B cell (primary cell): ENCODE results near the gene MFRP. TPM values are rescaled to one million over a fixed set of nuclear protein-coding genes. Genes with fewer than 3 reads are reported as not detected.

Source experiments
- ATAC-seq: fragments of 200-7000 bp; cut with Tn5 transposase; one replicate; pipeline ENCODE4 v1.10.0; 2021; ENCODE audit warnings: low read depth, mild to moderate bottlenecking, moderate number of reproducible peaks, moderate library complexity
- CTCF ChIA-PET: fragments of 350-600 bp; sonication (Branson Sonifier 250); formaldehyde crosslinking; loops from one replicate; lab custom pipeline; 2021; ENCODE audit warnings: antibody characterized with exemption, inconsistent platforms; lab: Charles Lee
- POLR2A ChIA-PET: fragments of 350-600 bp; sonication (Branson Sonifier 250); formaldehyde crosslinking; loops from one replicate; lab custom pipeline; 2021; ENCODE audit warnings: antibody characterized with exemption; lab: Charles Lee
- DNase-seq: peaks from one replicate; pipeline ENCODE4 v3.0.0; 2013
- H2AFZ ChIP-seq: 2 replicates; pipeline ENCODE4 v1.6.1; 2012; ENCODE audit warnings: mild to moderate bottlenecking, low read depth, low read length; ENCODE audit not compliant: insufficient read depth, poor library complexity, severe bottlenecking
- H3K27ac ChIP-seq, 2 donors: 1 replicate in 1 of 2; 2 replicates in 1 of 2; pipeline ENCODE4 v1.5.1; 2012 to 2013; ENCODE audit warnings: low read length in 2 of 2, mild to moderate bottlenecking in 2 of 2, moderate library complexity in 1 of 2
- H3K27me3 ChIP-seq, 4 experiments: fragments of 200-600 bp in 1 of 4; sonication (generic) in 1 of 4; replicated peaks in 1 of 4; 1 replicate in 2 of 4; 2 replicates in 2 of 4; pipeline versions ENCODE4 v1.6.1 to v1.7.0; 2013 to 2016; ENCODE audit warnings: low read length in 3 of 4, mild to moderate bottlenecking in 2 of 4, mixed read lengths in 1 of 4, moderate library complexity in 1 of 4; ENCODE audit not compliant: insufficient read depth in 4 of 4, control insufficient read depth in 3 of 4; ENCODE audit errors: control extremely low read depth in 1 of 4
- H3K36me3 ChIP-seq, 2 experiments: replicated peaks in 1 of 2; 1 replicate in 1 of 2; 2 replicates in 1 of 2; pipeline versions ENCODE4 v1.6.1 to v1.7.1; 2013; ENCODE audit warnings: low read length in 1 of 2; ENCODE audit not compliant: insufficient read depth in 2 of 2, control insufficient read depth in 1 of 2; ENCODE audit errors: control extremely low read depth in 1 of 2, extremely low read depth in 1 of 2
- H3K4me1 ChIP-seq, 2 donors: fragments of 200-600 bp in 1 of 2; sonication (generic) in 1 of 2; 1 replicate in 1 of 2; 2 replicates in 1 of 2; pipeline versions ENCODE4 v1.5.1 to v1.6.1; 2013 to 2017; ENCODE audit warnings: low read length in 2 of 2; ENCODE audit not compliant: control insufficient read depth in 2 of 2, insufficient read depth in 2 of 2
- H3K4me2 ChIP-seq: replicated peaks from 2 replicates; pipeline ENCODE3; 2012; ENCODE audit warnings: mild to moderate bottlenecking, low read depth, low read length; ENCODE audit not compliant: poor library complexity, severe bottlenecking
- H3K4me3 ChIP-seq, 5 experiments: fragments of 200-600 bp in 1 of 5; sonication (generic) in 1 of 5; 1 replicate in 3 of 5; 2 replicates in 2 of 5; pipeline versions ENCODE4 v1.5.1 to v1.7.0; 2011 to 2016; ENCODE audit warnings: low read length in 4 of 5, mild to moderate bottlenecking in 4 of 5, low read depth in 2 of 5, control low read depth in 1 of 5, moderate library complexity in 1 of 5; ENCODE audit not compliant: insufficient read depth in 1 of 5; ENCODE audit errors: control extremely low read depth in 1 of 5, extremely low read depth in 1 of 5
- H3K79me2 ChIP-seq: fragments of 200-600 bp; sonication (generic); one replicate; pipeline ENCODE4 v1.6.0; 2016; ENCODE audit warnings: low read length; ENCODE audit not compliant: control insufficient read depth, insufficient read depth
- H3K9ac ChIP-seq: fragments of 200-600 bp; sonication (generic); 2 replicates; pipeline ENCODE4 v1.6.1; 2017; ENCODE audit warnings: mild to moderate bottlenecking, low read length, moderate library complexity
- H3K9me3 ChIP-seq, 3 donors: one replicate each; pipeline versions ENCODE4 v1.6.1 to v1.7.1; 2013; ENCODE audit warnings: low read length in 2 of 3; ENCODE audit not compliant: control insufficient read depth in 2 of 3, insufficient read depth in 1 of 3; ENCODE audit errors: control extremely low read depth in 1 of 3
- H4K20me1 ChIP-seq: 2 replicates; pipeline ENCODE4 v1.6.0; 2012; ENCODE audit warnings: mild to moderate bottlenecking, low read length; ENCODE audit not compliant: insufficient read depth, control insufficient read depth, poor library complexity, severe bottlenecking
- H3K27ac Mint-ChIP-seq: one replicate; pipeline ENCODE4 v1.8.0; 2021; ENCODE audit warnings: mixed read lengths
- H3K27me3 Mint-ChIP-seq: one replicate; pipeline ENCODE4 v1.8.0; 2021; ENCODE audit warnings: mixed read lengths
- H3K4me1 Mint-ChIP-seq: one replicate; pipeline ENCODE4 v1.8.0; 2021; ENCODE audit warnings: mixed read lengths
- H3K4me3 Mint-ChIP-seq: one replicate; pipeline ENCODE4 v1.8.0; 2021; ENCODE audit warnings: mixed read lengths
- H3K9me3 Mint-ChIP-seq: one replicate; pipeline ENCODE4 v1.8.0; 2022; ENCODE audit warnings: mixed read lengths; ENCODE audit not compliant: insufficient read depth
- EZH2 ChIP-seq: IDR thresholded peaks from 2 replicates; pipeline ENCODE4 v1.6.1; 2012; ENCODE audit warnings: borderline replicate concordance, low read depth, mild to moderate bottlenecking, moderate library complexity, low read length; ENCODE audit not compliant: insufficient read depth, poor library complexity, severe bottlenecking
- WGBS: methylation state at CpG from one replicate; pipeline ENCODE4 v1.1.5; 2013; ENCODE audit warnings: missing lambda C conversion rate; ENCODE audit not compliant: insufficient coverage; 5-methylcytosine and 5-hydroxymethylcytosine counted together
- intact Hi-C: fragments of 100-400 bp; cut with micrococcal nuclease; formaldehyde crosslinking; loops from one replicate; pipeline ENCODE4 v1.10.0; 2022
- polyA plus RNA-seq: library from polyadenylated mRNA; depleted of rRNA; stranded (reverse); fragments of >200 nt; gene quantifications from 2 replicates; pipeline ENCODE4 v1.2.3, GENCODE V29; 2012
- total RNA-seq, 2 donors: library from RNA; stranded (reverse); fragments of 120-200 nt in 1 of 2; gene quantifications; 1 replicate in 1 of 2; 2 replicates in 1 of 2; pipeline versions ENCODE4 v1.2.3 to v1.2.4, GENCODE V29; 2013 to 2022
- TF ChIP-seq, protein P1 (sequence below): fragments of 200-600 bp; IDR thresholded peaks from one replicate; pipeline ENCODE4 v1.8.0; 2022; ENCODE audit warnings: antibody characterized with exemption, mild to moderate bottlenecking

MFRP gene
- total and polyA plus RNA-seq, 2 donors (not counting 1 experiment from before 2014, with no cell fraction given), result not detected

DNA sequence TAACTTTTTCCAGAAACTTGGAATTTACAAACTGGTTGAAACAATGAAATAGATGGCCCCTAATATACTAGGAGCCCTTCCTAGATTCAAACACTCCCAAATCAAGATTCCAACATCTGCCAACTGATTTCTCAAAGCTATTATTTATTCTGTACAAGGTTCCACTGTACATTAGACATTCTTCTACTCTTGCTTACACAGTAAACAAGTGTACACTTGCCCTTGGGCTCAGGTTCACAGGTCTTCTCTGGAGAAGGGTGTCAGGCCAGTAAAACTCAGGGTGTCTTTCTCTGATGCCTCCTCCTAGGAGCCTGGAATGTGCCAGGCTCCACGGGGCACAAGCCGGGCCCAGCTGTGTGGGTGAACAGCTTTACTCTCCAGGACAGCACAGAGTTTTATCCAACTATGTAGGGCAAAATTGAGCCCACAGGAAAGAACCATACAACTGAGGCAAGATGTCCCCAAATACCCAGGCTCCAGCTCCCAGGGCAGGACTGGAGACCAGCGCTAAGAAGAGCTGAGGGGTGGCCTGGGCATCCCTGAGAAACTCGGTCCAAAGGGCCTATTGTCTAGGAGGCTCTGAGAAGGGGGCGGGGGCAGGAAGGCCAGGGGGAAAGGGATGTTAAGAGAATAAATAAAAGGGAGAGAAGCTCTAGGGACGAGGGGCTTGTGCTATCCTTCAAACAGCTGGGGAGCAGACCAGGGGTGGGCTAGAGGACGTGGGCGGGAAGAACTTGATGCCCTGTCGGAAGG is 8.8 kb upstream of the MFRP start:
- peaks cover 0 to 45% (median 13%) of the 10 kb centered on the region in 4 experiments for H3K27me3 ChIP-seq
- DNase-seq, result no peak
- CTCF ChIA-PET, result interaction anchor here (1.0 to 4.2 kb wide), 19 partner anchors 9 to 753 kb away, joined by 3 to 61 read pairs (median 9); partner anchors contain the start of genes C1QTNF5, RNF26 and USP2
- H3K27ac ChIP-seq, result no peak overlapping the region
- POLR2A ChIA-PET, result no interaction called here
- Mint-ChIP-seq H3K27me3 (peaks cover 49% of the 10 kb centered on the region), H3K4me3 (peak overlapping the region; percentile 93), H3K9me3 (no peaks in the 10 kb centered on the region), H3K4me1 (peaks cover 16% of the 10 kb centered on the region), H3K27ac (no peak overlapping the region)
- H3K9me3 ChIP-seq, result no peaks in the 10 kb centered on the region
- no peaks in the 10 kb centered on the region for H3K79me2 ChIP-seq
- no peak for ATAC-seq
- no peak overlapping the region for H3K9ac ChIP-seq
- intact Hi-C loops, result no loop called here
- no peak overlapping the region for H3K4me3 ChIP-seq
- 69% methylated on average over 5 of the region's 9 CpGs for WGBS
- peaks cover 3 to 17% of the 10 kb centered on the region in 2 donors for H3K4me1 ChIP-seq
- H3K36me3 ChIP-seq, result no peaks in the 10 kb centered on the region
- no peak overlapping the region for H2AFZ ChIP-seq
- no peak overlapping the region for H3K4me2 ChIP-seq
- TF ChIP-seq EZH2, result no peak
- TF ChIP-seq, protein P1, sequence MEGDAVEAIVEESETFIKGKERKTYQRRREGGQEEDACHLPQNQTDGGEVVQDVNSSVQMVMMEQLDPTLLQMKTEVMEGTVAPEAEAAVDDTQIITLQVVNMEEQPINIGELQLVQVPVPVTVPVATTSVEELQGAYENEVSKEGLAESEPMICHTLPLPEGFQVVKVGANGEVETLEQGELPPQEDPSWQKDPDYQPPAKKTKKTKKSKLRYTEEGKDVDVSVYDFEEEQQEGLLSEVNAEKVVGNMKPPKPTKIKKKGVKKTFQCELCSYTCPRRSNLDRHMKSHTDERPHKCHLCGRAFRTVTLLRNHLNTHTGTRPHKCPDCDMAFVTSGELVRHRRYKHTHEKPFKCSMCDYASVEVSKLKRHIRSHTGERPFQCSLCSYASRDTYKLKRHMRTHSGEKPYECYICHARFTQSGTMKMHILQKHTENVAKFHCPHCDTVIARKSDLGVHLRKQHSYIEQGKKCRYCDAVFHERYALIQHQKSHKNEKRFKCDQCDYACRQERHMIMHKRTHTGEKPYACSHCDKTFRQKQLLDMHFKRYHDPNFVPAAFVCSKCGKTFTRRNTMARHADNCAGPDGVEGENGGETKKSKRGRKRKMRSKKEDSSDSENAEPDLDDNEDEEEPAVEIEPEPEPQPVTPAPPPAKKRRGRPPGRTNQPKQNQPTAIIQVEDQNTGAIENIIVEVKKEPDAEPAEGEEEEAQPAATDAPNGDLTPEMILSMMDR, result no peak
- no peaks in the 10 kb centered on the region for H4K20me1 ChIP-seq

- ATAC-seq (no peak), DNase-seq (no peak)
- WGBS, result 65% methylated on average over 2 of the region's 4 CpGs
- H3K9ac ChIP-seq, result no peak overlapping the region
- no peaks in the 10 kb centered on the region for H3K9me3 ChIP-seq
- H2AFZ ChIP-seq, result no peak overlapping the region
- H3K9me3 Mint-ChIP-seq, result no peaks in the 10 kb centered on the region
- CTCF ChIA-PET, result no interaction called here
- H3K4me3 ChIP-seq, result no peak overlapping the region
- peaks cover 9% of the 10 kb centered on the region for H3K4me1 Mint-ChIP-seq
- intact Hi-C loops, result no loop called here
- H3K27me3 Mint-ChIP-seq, result peaks cover 56% of the 10 kb centered on the region
- H3K27me3 ChIP-seq, result peaks cover 0 to 45% (median 13%) of the 10 kb centered on the region in 4 experiments
- peaks cover 3 to 10% of the 10 kb centered on the region in 2 donors for H3K4me1 ChIP-seq
- no peak overlapping the region for H3K4me3 Mint-ChIP-seq
- no peak overlapping the region for H3K4me2 ChIP-seq
- H3K36me3 ChIP-seq, result no peaks in the 10 kb centered on the region
- H3K79me2 ChIP-seq, result no peaks in the 10 kb centered on the region
- no peak overlapping the region for H3K27ac ChIP-seq
- H4K20me1 ChIP-seq, result no peaks in the 10 kb centered on the region
- TF ChIP-seq EZH2, result no peak
- TF ChIP-seq, protein P1, result no peak
- H3K27ac Mint-ChIP-seq, result no peak overlapping the region
- POLR2A ChIA-PET, result interaction anchor here (0.5 kb wide), 1 partner anchor 158 kb away, joined by 5 read pairs; no protein-coding TSS in a partner anchor
Measured at GRCh38 chr11:119352857-119353260, 6.4 kb upstream of the MFRP start.
